Measurements from ENCODE around the gene ABL2.

- TF ChIP-seq POLR2A (IDR thresholded peaks at IDR 0.05; ENCODE audit: low read depth, low read length): no peak
- no peak for TF ChIP-seq POLR2AphosphoS5 (IDR thresholded peaks at IDR 0.05; ENCODE audit: low read depth, low read length)
- no peak for TF ChIP-seq TAF1 (IDR thresholded peaks at IDR 0.05; ENCODE audit: low read depth, low read length)
- TF ChIP-seq SPI1 (IDR thresholded peaks at IDR 0.05; ENCODE audit: low read depth, low read length): no peak
These were observed 31.7 kb downstream of the ABL2 start for GRCh38 chr1:179197690-179198297.

Measured in GM12891 (cell line).